Ishikawa (cell line): ENCODE results near the gene ELAVL2.

Experiments used
- CEBPB ChIP-seq: IDR thresholded peaks from 2 replicates; pipeline ENCODE4 v1.6.1; 2012
- CREB1 ChIP-seq: IDR thresholded peaks from 2 replicates; pipeline ENCODE4 v1.6.1; 2012; ENCODE audit warnings: low read depth
- EGR1 ChIP-seq: IDR thresholded peaks from 2 replicates; pipeline ENCODE4 v1.6.1; 2012
- EP300 ChIP-seq: IDR thresholded peaks from 2 replicates; pipeline ENCODE4 v1.6.1; 2012; ENCODE audit warnings: borderline replicate concordance
- FOXM1 ChIP-seq: IDR thresholded peaks from 2 replicates; pipeline ENCODE4 v1.6.1; 2012; ENCODE audit warnings: low read depth, borderline replicate concordance
- MAX ChIP-seq: IDR thresholded peaks from 2 replicates; pipeline ENCODE4 v1.6.1; 2012
- NFIC ChIP-seq: IDR thresholded peaks from 2 replicates; pipeline ENCODE4 v1.6.1; 2012
- RAD21 ChIP-seq: IDR thresholded peaks from 2 replicates; pipeline ENCODE4 v1.6.1; 2012; ENCODE audit warnings: low read depth
- TAF1 ChIP-seq: IDR thresholded peaks from 2 replicates; pipeline ENCODE4 v1.6.1; 2012; ENCODE audit warnings: low read depth, mild to moderate bottlenecking
- TCF12 ChIP-seq: IDR thresholded peaks from 2 replicates; pipeline ENCODE4 v1.6.1; 2012; ENCODE audit warnings: low read depth
- TEAD4 ChIP-seq: IDR thresholded peaks from 2 replicates; pipeline ENCODE4 v1.6.1; 2012
- YY1 ChIP-seq: IDR thresholded peaks from 2 replicates; pipeline ENCODE4 v1.6.1; 2012; ENCODE audit warnings: low read depth
- ZBTB7A ChIP-seq: IDR thresholded peaks from 2 replicates; pipeline ENCODE4 v1.6.1; 2012; ENCODE audit warnings: low read depth
- TF ChIP-seq, protein P1 (sequence below): IDR thresholded peaks from 2 replicates; pipeline ENCODE4 v1.6.1; 2012
- TF ChIP-seq, protein P2 (sequence below): IDR thresholded peaks from 2 replicates; pipeline ENCODE4 v1.6.1; 2012; ENCODE audit warnings: low read depth, mild to moderate bottlenecking

ELAVL2 gene

GRCh38 chr9:23747088-23748075 is 78.7 kb downstream of the ELAVL2 start:
- TF ChIP-seq CEBPB (no peak), ZBTB7A (no peak), YY1 (no peak), MAX (no peak), CREB1 (no peak), TAF1 (no peak), NFIC (no peak), EGR1 (no peak), EP300 (no peak), RAD21 (no peak), FOXM1 (no peak), TCF12 (no peak), TEAD4 (no peak)
- TF ChIP-seq, protein P1, sequence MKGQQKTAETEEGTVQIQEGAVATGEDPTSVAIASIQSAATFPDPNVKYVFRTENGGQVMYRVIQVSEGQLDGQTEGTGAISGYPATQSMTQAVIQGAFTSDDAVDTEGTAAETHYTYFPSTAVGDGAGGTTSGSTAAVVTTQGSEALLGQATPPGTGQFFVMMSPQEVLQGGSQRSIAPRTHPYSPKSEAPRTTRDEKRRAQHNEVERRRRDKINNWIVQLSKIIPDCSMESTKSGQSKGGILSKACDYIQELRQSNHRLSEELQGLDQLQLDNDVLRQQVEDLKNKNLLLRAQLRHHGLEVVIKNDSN: no peak
- TF ChIP-seq, protein P2, sequence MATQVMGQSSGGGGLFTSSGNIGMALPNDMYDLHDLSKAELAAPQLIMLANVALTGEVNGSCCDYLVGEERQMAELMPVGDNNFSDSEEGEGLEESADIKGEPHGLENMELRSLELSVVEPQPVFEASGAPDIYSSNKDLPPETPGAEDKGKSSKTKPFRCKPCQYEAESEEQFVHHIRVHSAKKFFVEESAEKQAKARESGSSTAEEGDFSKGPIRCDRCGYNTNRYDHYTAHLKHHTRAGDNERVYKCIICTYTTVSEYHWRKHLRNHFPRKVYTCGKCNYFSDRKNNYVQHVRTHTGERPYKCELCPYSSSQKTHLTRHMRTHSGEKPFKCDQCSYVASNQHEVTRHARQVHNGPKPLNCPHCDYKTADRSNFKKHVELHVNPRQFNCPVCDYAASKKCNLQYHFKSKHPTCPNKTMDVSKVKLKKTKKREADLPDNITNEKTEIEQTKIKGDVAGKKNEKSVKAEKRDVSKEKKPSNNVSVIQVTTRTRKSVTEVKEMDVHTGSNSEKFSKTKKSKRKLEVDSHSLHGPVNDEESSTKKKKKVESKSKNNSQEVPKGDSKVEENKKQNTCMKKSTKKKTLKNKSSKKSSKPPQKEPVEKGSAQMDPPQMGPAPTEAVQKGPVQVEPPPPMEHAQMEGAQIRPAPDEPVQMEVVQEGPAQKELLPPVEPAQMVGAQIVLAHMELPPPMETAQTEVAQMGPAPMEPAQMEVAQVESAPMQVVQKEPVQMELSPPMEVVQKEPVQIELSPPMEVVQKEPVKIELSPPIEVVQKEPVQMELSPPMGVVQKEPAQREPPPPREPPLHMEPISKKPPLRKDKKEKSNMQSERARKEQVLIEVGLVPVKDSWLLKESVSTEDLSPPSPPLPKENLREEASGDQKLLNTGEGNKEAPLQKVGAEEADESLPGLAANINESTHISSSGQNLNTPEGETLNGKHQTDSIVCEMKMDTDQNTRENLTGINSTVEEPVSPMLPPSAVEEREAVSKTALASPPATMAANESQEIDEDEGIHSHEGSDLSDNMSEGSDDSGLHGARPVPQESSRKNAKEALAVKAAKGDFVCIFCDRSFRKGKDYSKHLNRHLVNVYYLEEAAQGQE: no peak

DNA sequence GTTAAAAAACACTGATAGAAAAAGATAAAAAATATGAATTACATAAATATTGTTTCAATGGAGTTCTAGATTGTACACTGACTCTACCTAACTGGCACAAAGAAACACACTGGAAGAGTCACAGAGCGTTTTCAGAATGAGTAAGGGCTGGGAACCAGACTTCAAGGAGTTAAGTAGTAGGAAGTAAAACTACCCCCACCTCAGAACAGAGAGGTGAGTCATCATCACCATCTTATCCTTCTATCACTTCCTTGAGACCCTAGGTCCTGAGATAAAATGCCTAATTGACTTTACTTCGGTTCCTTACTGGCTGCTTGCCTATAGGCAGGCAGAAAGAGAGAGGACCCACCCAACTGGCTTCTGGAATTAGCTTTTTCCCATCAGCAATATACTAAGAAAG is 79.7 kb downstream of the ELAVL2 start:
- no peak for TF ChIP-seq CREB1
- no peak for TF ChIP-seq RAD21
- TF ChIP-seq, protein P1: no peak
- no peak for TF ChIP-seq NFIC
- TF ChIP-seq CEBPB: no peak
- no peak for TF ChIP-seq ZBTB7A
- TF ChIP-seq TEAD4: no peak
- no peak for TF ChIP-seq TAF1
- TF ChIP-seq FOXM1: no peak
- no peak for TF ChIP-seq EP300
- TF ChIP-seq MAX: no peak
- no peak for TF ChIP-seq YY1
- TF ChIP-seq TCF12: no peak
- no peak for TF ChIP-seq EGR1
- TF ChIP-seq, protein P2: no peak

- TF ChIP-seq TEAD4: no peak
- no peak for TF ChIP-seq CEBPB
- TF ChIP-seq FOXM1: no peak
- TF ChIP-seq TAF1: no peak
- no peak for TF ChIP-seq RAD21
- TF ChIP-seq EP300: no peak
- TF ChIP-seq CREB1: no peak
- TF ChIP-seq ZBTB7A: no peak
- TF ChIP-seq MAX: no peak
- TF ChIP-seq, protein P2: no peak
- TF ChIP-seq EGR1: no peak
- no peak for TF ChIP-seq NFIC
- no peak for TF ChIP-seq TCF12
- TF ChIP-seq, protein P1: no peak
- TF ChIP-seq YY1: no peak
These were observed 83.0 kb downstream of the ELAVL2 start for GRCh38 chr9:23743036-23743435.
